ENCODE measurements around the gene NME9. TPM values are rescaled to one million over a fixed set of nuclear protein-coding genes. Genes with fewer than 3 reads are reported as not detected.

Gene NME9
- total RNA-seq, 4 donors from 2014 or later, result 0.38 to 7.3 (median 2.0) TPM; not detected in 1

DNA sequence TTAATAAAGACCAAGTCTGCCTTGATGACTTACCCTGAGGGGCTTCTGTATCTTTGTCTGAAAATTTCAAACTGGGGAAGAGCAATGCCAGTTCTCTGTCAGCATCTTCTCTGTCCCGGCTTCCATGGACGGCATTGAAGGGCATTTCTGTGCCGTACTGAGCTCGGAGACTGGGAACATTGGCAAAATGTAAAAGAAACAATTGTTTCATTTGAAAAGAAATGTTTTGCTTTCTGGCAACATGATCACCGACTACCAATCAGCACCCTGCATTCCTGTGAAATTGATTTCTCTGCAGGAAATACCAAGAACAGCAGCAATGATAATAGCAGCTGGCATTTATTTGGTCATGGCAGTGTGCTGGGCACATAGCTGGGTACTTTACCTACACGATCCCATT lies 26.2 kb downstream of the NME9 start:
- intact Hi-C loops (cut with DNase I; ENCODE audit: low total_unique reads) (no loop called here), in situ Hi-C loops (cut with MboI; ENCODE audit: low sequenced_read_pairs in 4 of 4) (no loop called here)
- H3K9me3 ChIP-seq, result peaks cover 0 to 8% (median 0%) of the 10 kb centered on the region in 3 donors
- DNase-seq, result no peak
- H3K27ac ChIP-seq, result peak overlapping the region in 1 of 4 donors; percentile 5
- TF ChIP-seq, protein P1, sequence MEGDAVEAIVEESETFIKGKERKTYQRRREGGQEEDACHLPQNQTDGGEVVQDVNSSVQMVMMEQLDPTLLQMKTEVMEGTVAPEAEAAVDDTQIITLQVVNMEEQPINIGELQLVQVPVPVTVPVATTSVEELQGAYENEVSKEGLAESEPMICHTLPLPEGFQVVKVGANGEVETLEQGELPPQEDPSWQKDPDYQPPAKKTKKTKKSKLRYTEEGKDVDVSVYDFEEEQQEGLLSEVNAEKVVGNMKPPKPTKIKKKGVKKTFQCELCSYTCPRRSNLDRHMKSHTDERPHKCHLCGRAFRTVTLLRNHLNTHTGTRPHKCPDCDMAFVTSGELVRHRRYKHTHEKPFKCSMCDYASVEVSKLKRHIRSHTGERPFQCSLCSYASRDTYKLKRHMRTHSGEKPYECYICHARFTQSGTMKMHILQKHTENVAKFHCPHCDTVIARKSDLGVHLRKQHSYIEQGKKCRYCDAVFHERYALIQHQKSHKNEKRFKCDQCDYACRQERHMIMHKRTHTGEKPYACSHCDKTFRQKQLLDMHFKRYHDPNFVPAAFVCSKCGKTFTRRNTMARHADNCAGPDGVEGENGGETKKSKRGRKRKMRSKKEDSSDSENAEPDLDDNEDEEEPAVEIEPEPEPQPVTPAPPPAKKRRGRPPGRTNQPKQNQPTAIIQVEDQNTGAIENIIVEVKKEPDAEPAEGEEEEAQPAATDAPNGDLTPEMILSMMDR (IDR thresholded peaks at IDR 0.05 in 4 of 5, conservative IDR thresholded peaks at IDR 0.05 in 1 of 5), result no peak
- TF ChIP-seq POLR2A (IDR thresholded peaks at IDR 0.05), result no peak
- ATAC-seq, result no peak
- H3K4me1 ChIP-seq, result peaks cover 17 to 21% of the 10 kb centered on the region in 2 donors
- H3K27me3 ChIP-seq, result no peaks in the 10 kb centered on the region
- peaks cover 0 to 3% of the 10 kb centered on the region in 2 donors for H3K36me3 ChIP-seq
- H3K4me3 ChIP-seq, result no peak overlapping the region

DNA sequence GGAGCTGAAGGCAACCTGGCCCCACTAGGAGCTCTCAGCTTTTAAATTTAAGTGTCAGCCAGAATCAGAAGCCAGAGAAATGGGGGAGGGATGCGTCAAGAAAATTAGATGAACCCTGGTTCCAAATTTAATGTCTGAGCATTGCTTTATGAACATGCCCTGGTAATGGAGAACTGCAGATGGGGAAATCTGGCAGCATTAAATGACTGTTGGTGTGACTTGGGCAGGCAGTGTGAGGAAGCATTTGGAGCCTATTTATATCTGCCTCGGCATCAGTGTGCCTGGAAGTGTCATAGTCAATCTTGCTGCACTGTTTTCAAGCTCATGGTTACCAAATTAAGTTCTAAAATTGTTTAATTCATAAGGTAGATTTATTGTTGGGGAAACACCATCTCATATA lies 29.0 kb downstream of the NME9 start:
- Histone ChIP-seq H3K27ac (peak overlapping the region; percentile 80 to 87 (median 86)), H3K27me3 (no peaks in the 10 kb centered on the region), H3K4me1 (peaks cover 17 to 29% of the 10 kb centered on the region in 2 donors), H3K36me3 (peaks cover 0 to 28% of the 10 kb centered on the region in 2 donors), H3K4me3 (no peak overlapping the region), H3K9me3 (no peaks in the 10 kb centered on the region)
- ATAC-seq (peak; percentile 96 to 98), DNase-seq (peak; percentile 71 to 83)
- TF ChIP-seq, protein P1 (IDR thresholded peaks at IDR 0.05 in 4 of 5, conservative IDR thresholded peaks at IDR 0.05 in 1 of 5), result no peak
- peak in 1 of 2 donors; percentile 10 for TF ChIP-seq POLR2A (IDR thresholded peaks at IDR 0.05)
- in situ Hi-C loops (cut with MboI; ENCODE audit: low sequenced_read_pairs in 4 of 4) (no loop called here), intact Hi-C loops (cut with DNase I; ENCODE audit: low total_unique reads) (no loop called here)

DNA sequence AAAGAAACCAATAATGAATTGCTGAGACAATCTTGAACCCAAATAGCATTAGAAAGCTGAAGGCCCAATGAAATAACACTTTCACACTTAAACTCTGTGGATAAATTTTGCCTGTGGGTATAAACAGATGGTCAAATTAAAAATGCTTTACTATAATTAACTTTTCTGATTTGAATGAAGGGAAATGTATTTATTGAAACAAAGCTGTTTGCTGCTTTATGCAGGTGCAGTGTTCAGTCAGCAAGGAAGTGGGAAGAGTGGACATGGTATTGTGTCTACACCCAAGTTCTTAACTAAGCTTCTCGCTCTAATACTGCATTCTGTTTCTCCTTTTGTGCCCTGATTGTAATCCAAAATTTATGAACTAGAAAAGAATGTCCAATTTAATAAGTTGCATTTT lies 31.8 kb downstream of the NME9 start:
- Histone ChIP-seq H3K27me3 (no peaks in the 10 kb centered on the region), H3K4me1 (peaks cover 17 to 29% of the 10 kb centered on the region in 2 donors), H3K36me3 (peaks cover 0 to 38% of the 10 kb centered on the region in 2 donors), H3K4me3 (no peak overlapping the region), H3K9me3 (no peaks in the 10 kb centered on the region), H3K27ac (peak overlapping the region in 1 of 4 donors; percentile 80)
- TF ChIP-seq POLR2A (IDR thresholded peaks at IDR 0.05), result no peak
- TF ChIP-seq, protein P1 (IDR thresholded peaks at IDR 0.05 in 4 of 5, conservative IDR thresholded peaks at IDR 0.05 in 1 of 5), result no peak
- DNase-seq, result no peak
- in situ Hi-C loops (cut with MboI; ENCODE audit: low sequenced_read_pairs in 4 of 4), result no loop called here
- ATAC-seq, result no peak
- intact Hi-C loops (cut with DNase I; ENCODE audit: low total_unique reads), result no loop called here

- Histone ChIP-seq H3K36me3 (peaks cover 0 to 45% of the 10 kb centered on the region in 2 donors), H3K4me1 (peaks cover 17 to 29% of the 10 kb centered on the region in 2 donors), H3K27ac (peak overlapping the region in 2 of 4 donors; percentile 23 to 32), H3K27me3 (no peaks in the 10 kb centered on the region), H3K4me3 (no peak overlapping the region), H3K9me3 (no peaks in the 10 kb centered on the region)
- intact Hi-C loops (cut with DNase I; ENCODE audit: low total_unique reads) (no loop called here), in situ Hi-C loops (cut with MboI; ENCODE audit: low sequenced_read_pairs in 4 of 4) (no loop called here)
- no peak for DNase-seq
- no peak for ATAC-seq
- TF ChIP-seq, protein P1 (IDR thresholded peaks at IDR 0.05 in 4 of 5, conservative IDR thresholded peaks at IDR 0.05 in 1 of 5), result no peak
- no peak for TF ChIP-seq POLR2A (IDR thresholded peaks at IDR 0.05)
These were observed 32.5 kb downstream of the NME9 start for GRCh38 chr3:138297059-138297607.
